Measurements from ENCODE around the gene SIPA1L3. TPM values are rescaled to one million over a fixed set of nuclear protein-coding genes. Genes with fewer than 3 reads are reported as not detected.

SIPA1L3 gene
- total and polyA plus RNA-seq, 9 of the 15 experiments (the other 6 are each of a cell fraction or from before 2014, with no cell fraction given) = 0.01 to 6.1 (median 2.5) TPM

DNA sequence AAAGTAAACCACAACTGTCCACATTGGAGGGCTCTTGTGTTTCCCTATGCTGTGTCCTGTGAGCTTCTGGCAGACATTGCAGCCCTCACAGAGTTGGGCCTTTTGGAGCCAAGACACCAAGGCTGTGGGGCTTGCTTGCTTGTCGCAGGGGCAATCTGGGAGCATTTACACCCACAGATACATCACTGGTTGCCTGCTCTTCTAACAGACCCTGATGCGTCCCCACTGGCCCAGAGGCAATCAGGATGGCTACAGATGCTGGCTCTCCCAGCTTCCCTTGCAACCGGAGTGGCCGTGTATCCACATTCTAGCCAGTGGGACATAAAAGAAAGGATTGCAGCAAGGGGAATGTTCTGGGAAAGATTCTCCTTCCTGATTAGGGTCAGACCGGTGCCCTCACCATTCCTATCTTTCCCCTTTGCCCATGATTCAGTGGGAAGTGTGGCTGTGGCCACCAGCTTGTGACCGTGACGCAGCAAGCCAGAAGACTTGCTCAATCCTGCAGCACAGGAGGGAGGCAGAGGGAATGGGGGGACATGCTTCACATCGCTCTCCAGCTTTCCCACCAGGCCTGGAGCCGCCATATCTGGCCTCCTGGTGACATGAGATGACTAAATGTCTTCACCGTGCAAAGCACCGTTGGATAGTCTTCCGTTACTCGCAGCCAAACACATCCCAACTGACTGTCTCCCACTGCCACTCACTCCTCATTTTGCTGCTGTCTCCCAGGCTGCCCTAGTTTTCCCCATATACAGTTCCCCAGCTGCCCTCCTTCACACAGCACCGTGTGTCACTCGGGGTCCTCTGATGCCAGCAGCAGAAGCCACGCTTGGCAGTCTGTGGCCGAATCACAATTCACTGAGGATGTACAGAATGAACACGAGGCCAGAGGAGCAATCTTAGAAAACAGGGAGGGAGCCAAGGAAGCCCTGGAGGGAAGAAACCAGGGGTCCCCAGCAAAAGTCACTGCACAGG is 166.1 kb downstream of the SIPA1L3 start:
- in situ Hi-C loops (cut with MboI) = no loop called here
- WGBS (ENCODE audit: insufficient coverage, low coverage, missing lambda C conversion rate) = 15% methylated on average over 17 of the region's 18 CpGs
- Histone ChIP-seq H2AFZ (ENCODE audit: low read depth, low read length) (no peak overlapping the region), H3K79me2 (ENCODE audit: control insufficient read depth, insufficient read depth, low read length) (no peaks in the 10 kb centered on the region), H3K9me1 (ENCODE audit: control insufficient read depth, insufficient read depth, low read length) (no peaks in the 10 kb centered on the region), H3K27ac (ENCODE audit: extremely low read depth, low read depth, low read length) (no peak overlapping the region), H3K4me3 (no peak overlapping the region), H3K4me1 (replicated peaks in 1 of 2; ENCODE audit: control insufficient read depth in 2 of 2, insufficient read depth in 2 of 2, low read length in 2 of 2) (peaks cover 3 to 5% of the 10 kb centered on the region in 2 experiments; a peak in 3 of 5 replicates), H3K9me3 (replicated peaks; ENCODE audit: control insufficient read depth, insufficient read depth, low read depth, low read length) (no peaks in the 10 kb centered on the region), H3K27me3 (ENCODE audit: control insufficient read depth in 2 of 2, insufficient read depth in 2 of 2, low read length in 2 of 2) (peaks cover 0 to 17% of the 10 kb centered on the region in 2 experiments; a peak in 2 of 5 replicates), H3K4me2 (ENCODE audit: insufficient read depth, low read length) (no peak overlapping the region), H3K9ac (ENCODE audit: insufficient read depth in 1 of 2, low read depth in 2 of 2, low read length in 2 of 2) (no peak overlapping the region), H4K20me1 (replicated peaks; ENCODE audit: control insufficient read depth, insufficient read depth, low read length) (no peaks in the 10 kb centered on the region; the same call in 1 of the 2 replicates), H3K36me3 (ENCODE audit: control insufficient read depth, insufficient read depth, low read length) (no peaks in the 10 kb centered on the region)
- no peak for FAIRE-seq
- DNase-seq (ENCODE audit: extremely low read depth in 1 of 4, low spot score in 3 of 4) = no peak
- ChIA-PET CTCF (ENCODE audit: low intra/inter-chr PET ratio) (no interaction called here), POLR2A (interaction anchor here (0.5 to 1.0 kb wide), 3 partner anchors 17 to 1485 kb away, joined by 3 read pairs; no protein-coding TSS in a partner anchor)
- intact Hi-C loops (cut with micrococcal nuclease) = loop anchor here (5.0 kb wide), 1 partner anchor 171 kb away; no protein-coding TSS in a partner anchor
- no peak for ATAC-seq
- BruUV-seq (replicated peaks) = no TSS peak
- TF ChIP-seq GTF2E2 (tag; IDR thresholded peaks at IDR 0.05) (no peak), TAF15 (IDR thresholded peaks at IDR 0.05; ENCODE audit: low read depth, low read length) (no peak), ZBTB26 (CRISPR knock-in tag; IDR thresholded peaks at IDR 0.05) (no peak), ILF3 (IDR thresholded peaks at IDR 0.05; ENCODE audit: borderline replicate concordance) (no peak), DIDO1 (tag; IDR thresholded peaks at IDR 0.05; ENCODE audit: low read depth) (no peak), ZNF740 (CRISPR knock-in tag; IDR thresholded peaks at IDR 0.05) (no peak), ZNF740 (tag; IDR thresholded peaks at IDR 0.05) (no peak), RBFOX2 (IDR thresholded peaks at IDR 0.05; ENCODE audit: low read depth, low read length) (no peak), ZNF384 (IDR thresholded peaks at IDR 0.05; ENCODE audit: low read depth, low read length) (no peak), PHB2 (IDR thresholded peaks at IDR 0.05; ENCODE audit: low read depth) (no peak), RFX5 (IDR thresholded peaks at IDR 0.05; ENCODE audit: low read depth, low read length) (no peak), SMARCA4 (IDR thresholded peaks at IDR 0.05) (no peak), MAFF (IDR thresholded peaks at IDR 0.05; ENCODE audit: low read length) (no peak), SFPQ (IDR thresholded peaks at IDR 0.05; ENCODE audit: low read depth, low read length) (no peak)
- TF ChIP-seq, protein P1, sequence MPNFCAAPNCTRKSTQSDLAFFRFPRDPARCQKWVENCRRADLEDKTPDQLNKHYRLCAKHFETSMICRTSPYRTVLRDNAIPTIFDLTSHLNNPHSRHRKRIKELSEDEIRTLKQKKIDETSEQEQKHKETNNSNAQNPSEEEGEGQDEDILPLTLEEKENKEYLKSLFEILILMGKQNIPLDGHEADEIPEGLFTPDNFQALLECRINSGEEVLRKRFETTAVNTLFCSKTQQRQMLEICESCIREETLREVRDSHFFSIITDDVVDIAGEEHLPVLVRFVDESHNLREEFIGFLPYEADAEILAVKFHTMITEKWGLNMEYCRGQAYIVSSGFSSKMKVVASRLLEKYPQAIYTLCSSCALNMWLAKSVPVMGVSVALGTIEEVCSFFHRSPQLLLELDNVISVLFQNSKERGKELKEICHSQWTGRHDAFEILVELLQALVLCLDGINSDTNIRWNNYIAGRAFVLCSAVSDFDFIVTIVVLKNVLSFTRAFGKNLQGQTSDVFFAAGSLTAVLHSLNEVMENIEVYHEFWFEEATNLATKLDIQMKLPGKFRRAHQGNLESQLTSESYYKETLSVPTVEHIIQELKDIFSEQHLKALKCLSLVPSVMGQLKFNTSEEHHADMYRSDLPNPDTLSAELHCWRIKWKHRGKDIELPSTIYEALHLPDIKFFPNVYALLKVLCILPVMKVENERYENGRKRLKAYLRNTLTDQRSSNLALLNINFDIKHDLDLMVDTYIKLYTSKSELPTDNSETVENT (CRISPR knock-in tag; IDR thresholded peaks at IDR 0.05) = no peak

Measured in K562 (cell line).